Progenitor cell of endocrine pancreas (in vitro differentiated cells): ENCODE measurements around the gene RTP5. TPM values are rescaled to one million over a fixed set of nuclear protein-coding genes. Genes with fewer than 3 reads are reported as not detected.
"Not testable (repeated sequence)": the region's sequence is repeated elsewhere in the genome, so short reads cannot be mapped to it uniquely, and the experiment has no call there.

Source experiments
- DNase-seq: peaks from one replicate; pipeline ENCODE4 v3.0.0; 2021; ENCODE audit warnings: low spot score; ENCODE audit not compliant: unreplicated experiment
- H3K27ac Mint-ChIP-seq: 2 replicates; pipeline ENCODE4 v1.8.0; 2021; ENCODE audit warnings: mild to moderate bottlenecking, moderate library complexity, mixed read lengths
- H3K27me3 Mint-ChIP-seq: 2 replicates; pipeline ENCODE4 v1.8.0; 2021; ENCODE audit warnings: mixed read lengths
- H3K36me3 Mint-ChIP-seq: 2 replicates; pipeline ENCODE4 v1.8.0; 2022; ENCODE audit warnings: mixed read lengths; ENCODE audit not compliant: insufficient read depth
- H3K4me1 Mint-ChIP-seq: 2 replicates; pipeline ENCODE4 v1.8.0; 2021; ENCODE audit warnings: low read depth, mixed read lengths
- H3K4me3 Mint-ChIP-seq: 2 replicates; pipeline ENCODE4 v1.8.0; 2021; ENCODE audit warnings: low read depth, mild to moderate bottlenecking, moderate library complexity, mixed read lengths
- H3K9me3 Mint-ChIP-seq: 2 replicates; pipeline ENCODE4 v1.8.0; 2021; ENCODE audit warnings: low read depth, mixed read lengths
- total RNA-seq: library from RNA; stranded (reverse); gene quantifications from 2 replicates; pipeline ENCODE4 v1.2.1, GENCODE V29; 2021
- TF ChIP-seq, protein P1 (sequence below): fragments of 200-600 bp; sonication (generic); IDR thresholded peaks from one replicate; pipeline ENCODE4 v1.5.0; 2021; ENCODE audit warnings: antibody characterized with exemption, mild to moderate bottlenecking; ENCODE audit not compliant: unreplicated experiment

Gene RTP5
- total RNA-seq, 1 donor from 2014 or later, result not detected

DNA sequence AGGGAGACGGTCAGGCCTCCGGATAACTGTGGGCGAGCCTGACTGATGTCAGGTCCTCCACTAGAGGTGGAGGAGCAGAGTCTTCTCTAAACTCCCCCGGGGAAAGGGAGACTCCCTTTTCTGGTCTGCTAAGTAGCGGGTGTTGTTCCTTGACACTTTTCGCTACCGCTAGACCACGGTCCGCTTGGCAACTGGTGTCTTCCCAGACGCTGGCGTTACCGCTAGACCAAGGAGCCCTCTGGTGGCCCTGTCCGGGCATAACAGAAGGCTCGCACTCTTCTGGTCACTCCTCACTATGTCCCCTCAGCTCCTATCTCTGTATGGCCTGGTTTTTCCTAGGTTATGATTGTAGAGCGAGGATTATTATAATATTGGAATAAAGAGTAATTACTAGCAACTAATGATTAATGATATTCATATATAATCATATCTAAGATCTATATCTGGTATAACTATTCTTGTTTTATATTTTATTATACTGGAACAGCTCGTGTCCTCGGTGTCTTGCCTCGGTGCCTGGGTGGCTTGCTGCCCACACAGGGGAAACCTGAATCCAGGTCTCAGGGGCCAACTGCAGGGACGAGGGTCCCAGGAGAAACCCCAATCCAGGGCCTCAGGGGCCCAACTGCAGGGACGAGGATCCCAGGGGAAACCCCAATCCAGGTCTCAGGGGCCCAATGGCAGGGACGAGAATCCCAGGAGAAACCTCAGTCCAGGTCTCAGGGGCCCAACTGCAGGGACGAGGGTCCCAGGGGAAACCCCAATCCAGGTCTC, 6.4 kb downstream of the RTP5 start:
- not testable (repeated sequence) for H3K27me3 Mint-ChIP-seq, H3K9me3 Mint-ChIP-seq, H3K4me1 Mint-ChIP-seq, H3K36me3 Mint-ChIP-seq, H3K27ac Mint-ChIP-seq, DNase-seq, H3K4me3 Mint-ChIP-seq
- TF ChIP-seq, protein P1, sequence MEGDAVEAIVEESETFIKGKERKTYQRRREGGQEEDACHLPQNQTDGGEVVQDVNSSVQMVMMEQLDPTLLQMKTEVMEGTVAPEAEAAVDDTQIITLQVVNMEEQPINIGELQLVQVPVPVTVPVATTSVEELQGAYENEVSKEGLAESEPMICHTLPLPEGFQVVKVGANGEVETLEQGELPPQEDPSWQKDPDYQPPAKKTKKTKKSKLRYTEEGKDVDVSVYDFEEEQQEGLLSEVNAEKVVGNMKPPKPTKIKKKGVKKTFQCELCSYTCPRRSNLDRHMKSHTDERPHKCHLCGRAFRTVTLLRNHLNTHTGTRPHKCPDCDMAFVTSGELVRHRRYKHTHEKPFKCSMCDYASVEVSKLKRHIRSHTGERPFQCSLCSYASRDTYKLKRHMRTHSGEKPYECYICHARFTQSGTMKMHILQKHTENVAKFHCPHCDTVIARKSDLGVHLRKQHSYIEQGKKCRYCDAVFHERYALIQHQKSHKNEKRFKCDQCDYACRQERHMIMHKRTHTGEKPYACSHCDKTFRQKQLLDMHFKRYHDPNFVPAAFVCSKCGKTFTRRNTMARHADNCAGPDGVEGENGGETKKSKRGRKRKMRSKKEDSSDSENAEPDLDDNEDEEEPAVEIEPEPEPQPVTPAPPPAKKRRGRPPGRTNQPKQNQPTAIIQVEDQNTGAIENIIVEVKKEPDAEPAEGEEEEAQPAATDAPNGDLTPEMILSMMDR, result peak; percentile 38

GRCh38 chr2:241876528-241877196, 7.1 kb downstream of the RTP5 start:
- TF ChIP-seq, protein P1, result no peak
- H3K4me3 Mint-ChIP-seq, result no peak overlapping the region
- H3K27me3 Mint-ChIP-seq, result no peaks in the 10 kb centered on the region
- H3K27ac Mint-ChIP-seq, result no peak overlapping the region
- no peak for DNase-seq
- peaks cover 3% of the 10 kb centered on the region for H3K4me1 Mint-ChIP-seq
- H3K36me3 Mint-ChIP-seq, result no peaks in the 10 kb centered on the region
- peaks cover 5% of the 10 kb centered on the region for H3K9me3 Mint-ChIP-seq

DNA sequence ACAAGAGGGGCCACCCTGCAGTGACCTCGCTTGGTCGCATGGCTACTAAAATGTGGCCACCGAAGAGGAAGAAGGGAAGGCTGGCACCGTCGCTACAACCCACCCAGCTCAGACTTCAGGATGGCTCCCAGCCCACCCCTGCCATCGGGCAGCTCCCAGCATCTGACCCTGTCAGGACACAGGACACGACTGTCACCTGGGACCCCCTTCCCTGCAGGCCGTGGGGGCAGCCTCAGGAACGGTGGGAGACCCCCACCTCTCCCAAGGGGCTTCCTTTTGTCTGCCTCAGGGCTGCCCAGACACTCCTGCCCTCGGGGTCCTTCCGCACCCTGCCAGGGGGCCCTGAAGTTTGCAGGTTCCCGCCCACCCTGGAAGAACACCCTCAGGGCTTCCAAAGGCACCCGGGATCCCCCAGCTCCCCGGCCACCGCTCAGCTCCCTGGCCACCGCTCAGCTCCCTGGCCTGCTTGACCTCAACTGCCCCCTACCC, 7.7 kb downstream of the RTP5 start:
- no peaks in the 10 kb centered on the region for H3K27me3 Mint-ChIP-seq
- peaks cover 5% of the 10 kb centered on the region for H3K9me3 Mint-ChIP-seq
- TF ChIP-seq, protein P1, result no peak
- no peak overlapping the region for H3K27ac Mint-ChIP-seq
- H3K4me3 Mint-ChIP-seq, result no peak overlapping the region
- H3K4me1 Mint-ChIP-seq, result peaks cover 3% of the 10 kb centered on the region
- no peaks in the 10 kb centered on the region for H3K36me3 Mint-ChIP-seq
- no peak for DNase-seq

DNA sequence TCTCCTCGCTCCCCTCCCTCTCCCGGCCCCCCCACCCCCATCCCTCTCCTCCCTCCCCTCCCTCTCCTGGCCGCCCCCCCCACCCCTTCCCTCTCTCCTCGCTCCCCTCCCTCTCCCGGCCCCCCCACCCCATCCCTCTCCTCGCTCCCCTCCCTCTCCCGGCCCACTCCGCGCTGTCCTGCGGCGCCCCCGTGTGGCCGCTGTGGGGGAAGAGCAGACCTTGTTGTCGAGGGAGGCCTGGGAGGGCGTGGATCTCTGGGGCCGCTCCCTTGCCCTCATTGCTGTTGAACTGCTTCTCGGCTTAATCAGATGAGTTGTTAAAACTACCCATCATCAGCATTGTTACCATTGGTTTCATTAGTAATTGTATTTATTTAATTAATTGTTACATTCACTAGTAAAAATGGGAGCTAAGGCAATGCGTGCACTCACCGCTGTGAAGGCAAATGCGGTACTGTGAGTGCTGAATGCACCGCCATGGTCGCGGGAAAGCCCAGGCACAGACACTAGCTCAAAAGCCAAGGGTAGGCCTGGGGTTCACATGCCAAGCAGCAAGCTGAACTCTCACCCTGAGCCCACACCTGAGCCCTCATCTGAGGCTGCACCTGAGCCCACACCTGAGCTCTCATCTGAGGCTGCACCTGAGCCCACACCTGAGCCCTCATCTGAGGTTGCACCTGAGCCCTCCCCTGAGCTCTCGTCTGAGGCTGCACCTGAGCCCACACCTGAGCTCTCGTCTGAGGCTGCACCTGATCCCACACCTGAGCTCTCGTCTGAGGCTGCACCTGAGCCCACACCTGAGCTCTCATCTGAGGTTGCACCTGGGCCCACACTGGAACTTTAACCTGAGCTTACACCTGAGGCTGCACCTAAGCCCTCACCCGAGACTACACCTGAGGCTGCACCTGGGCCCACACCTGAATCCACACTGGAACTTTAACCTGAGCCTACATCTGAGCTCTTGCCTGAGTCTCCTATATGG, 8.8 kb downstream of the RTP5 start:
- no peak overlapping the region for H3K27ac Mint-ChIP-seq
- H3K27me3 Mint-ChIP-seq, result no peaks in the 10 kb centered on the region
- TF ChIP-seq, protein P1, result peak; percentile 59
- H3K36me3 Mint-ChIP-seq, result no peaks in the 10 kb centered on the region
- DNase-seq, result peak; percentile 63
- no peak overlapping the region for H3K4me3 Mint-ChIP-seq
- peaks cover 5% of the 10 kb centered on the region for H3K9me3 Mint-ChIP-seq
- peaks cover 9% of the 10 kb centered on the region for H3K4me1 Mint-ChIP-seq

DNA sequence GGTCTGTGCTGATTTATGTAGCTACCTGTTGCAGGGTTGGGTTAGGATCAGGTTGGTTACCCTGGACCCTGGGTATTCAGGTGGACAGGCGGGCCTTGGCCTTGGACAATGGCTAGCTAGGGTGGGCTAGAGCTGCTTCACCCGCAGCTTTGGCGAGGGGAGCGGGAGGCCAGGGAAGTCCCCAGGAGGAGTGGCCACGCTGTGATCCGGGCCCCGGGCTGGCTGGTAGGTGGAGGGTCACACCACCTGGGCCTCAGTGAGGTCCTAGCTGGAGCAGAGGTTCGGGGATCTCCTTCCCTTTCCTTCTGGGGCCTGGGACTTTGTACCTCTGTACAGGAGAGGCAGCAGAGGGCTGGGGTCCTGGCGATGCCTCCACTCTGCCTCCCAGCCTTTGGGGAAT, 9.8 kb downstream of the RTP5 start:
- peaks cover 5% of the 10 kb centered on the region for H3K9me3 Mint-ChIP-seq
- no peak overlapping the region for H3K4me3 Mint-ChIP-seq

More for the DNA sequence above, 9.8 kb downstream of the RTP5 start:
- no peak for DNase-seq
- Mint-ChIP-seq H3K36me3 (no peaks in the 10 kb centered on the region), H3K27me3 (no peaks in the 10 kb centered on the region), H3K27ac (no peak overlapping the region), H3K4me1 (peaks cover 9% of the 10 kb centered on the region)
- TF ChIP-seq, protein P1, result no peak
